ENCODE data around the gene WWOX. TPM values are rescaled to one million over a fixed set of nuclear protein-coding genes. Genes with fewer than 3 reads are reported as not detected.
A peak's percentile ranks its signal among the peaks of the same experiment; 100 is the strongest.

Gene WWOX
- total RNA-seq, 1 donor from 2014 or later, result 43.2 TPM

- Mint-ChIP-seq H3K4me1 (ENCODE audit: low read depth) (peaks cover 14% of the 10 kb centered on the region), H3K9me3 (ENCODE audit: low read depth) (peaks cover 12% of the 10 kb centered on the region), H3K4me3 (ENCODE audit: low read depth) (no peak overlapping the region), H3K36me3 (ENCODE audit: insufficient read depth) (no peaks in the 10 kb centered on the region), H3K27me3 (peaks cover 5% of the 10 kb centered on the region), H3K27ac (peak overlapping the region; percentile 51)
- TF ChIP-seq CTCF (IDR thresholded peaks at IDR 0.05; ENCODE audit: unreplicated experiment), result no peak
- DNase-seq (ENCODE audit: low spot score, unreplicated experiment), result no peak
These were observed 938.3 kb downstream of the WWOX start for GRCh38 chr16:79037521-79038373.

GRCh38 chr16:79041206-79041605, 941.8 kb downstream of the WWOX start:
- peaks cover 5% of the 10 kb centered on the region for H3K27me3 Mint-ChIP-seq

GRCh38 chr16:79042141-79042540, 942.7 kb downstream of the WWOX start:
- Mint-ChIP-seq H3K27ac (no peak overlapping the region), H3K27me3 (peaks cover 5% of the 10 kb centered on the region), H3K4me3 (ENCODE audit: low read depth) (no peak overlapping the region), H3K9me3 (ENCODE audit: low read depth) (no peaks in the 10 kb centered on the region), H3K36me3 (ENCODE audit: insufficient read depth) (no peaks in the 10 kb centered on the region), H3K4me1 (ENCODE audit: low read depth) (peaks cover 15% of the 10 kb centered on the region)
- TF ChIP-seq CTCF (IDR thresholded peaks at IDR 0.05; ENCODE audit: unreplicated experiment), result no peak
- no peak for DNase-seq (ENCODE audit: low spot score, unreplicated experiment)

More at GRCh38 chr16:79041206-79041605, 941.8 kb downstream of the WWOX start:
- H3K36me3 Mint-ChIP-seq (ENCODE audit: insufficient read depth), result no peaks in the 10 kb centered on the region
- H3K9me3 Mint-ChIP-seq (ENCODE audit: low read depth), result peaks cover 4% of the 10 kb centered on the region
- H3K4me3 Mint-ChIP-seq (ENCODE audit: low read depth), result no peak overlapping the region
- H3K27ac Mint-ChIP-seq, result no peak overlapping the region
- H3K4me1 Mint-ChIP-seq (ENCODE audit: low read depth), result peaks cover 14% of the 10 kb centered on the region
- no peak for DNase-seq (ENCODE audit: low spot score, unreplicated experiment)
- TF ChIP-seq CTCF (IDR thresholded peaks at IDR 0.05; ENCODE audit: unreplicated experiment), result no peak

- Mint-ChIP-seq H3K27ac (no peak overlapping the region), H3K9me3 (ENCODE audit: low read depth) (no peaks in the 10 kb centered on the region), H3K4me3 (ENCODE audit: low read depth) (no peak overlapping the region), H3K4me1 (ENCODE audit: low read depth) (peaks cover 8% of the 10 kb centered on the region), H3K27me3 (peaks cover 5% of the 10 kb centered on the region), H3K36me3 (ENCODE audit: insufficient read depth) (no peaks in the 10 kb centered on the region)
- DNase-seq (ENCODE audit: low spot score, unreplicated experiment), result no peak
- no peak for TF ChIP-seq CTCF (IDR thresholded peaks at IDR 0.05; ENCODE audit: unreplicated experiment)
These were observed 943.4 kb downstream of the WWOX start for GRCh38 chr16:79042886-79043285.

- Mint-ChIP-seq H3K27me3 (peaks cover 3% of the 10 kb centered on the region), H3K4me1 (ENCODE audit: low read depth) (peaks cover 5% of the 10 kb centered on the region), H3K27ac (no peak overlapping the region), H3K4me3 (ENCODE audit: low read depth) (no peak overlapping the region), H3K36me3 (ENCODE audit: insufficient read depth) (no peaks in the 10 kb centered on the region), H3K9me3 (ENCODE audit: low read depth) (no peaks in the 10 kb centered on the region)
- TF ChIP-seq CTCF (IDR thresholded peaks at IDR 0.05; ENCODE audit: unreplicated experiment), result no peak
- DNase-seq (ENCODE audit: low spot score, unreplicated experiment), result no peak
These were observed 945.7 kb downstream of the WWOX start for GRCh38 chr16:79045191-79045590.
